Stimulated activated CD8-positive, alpha-beta memory T cell treated with anti-CD3 and anti-CD28 coated beads, Interleukin-2, amount 100 ng/mL, for 48 hours (primary cell): Measurements from ENCODE around the gene AKNA.

Experiments
- DNase-seq, 2 donors: peaks; one replicate each; pipeline ENCODE4 v3.0.0-alpha.2; 2020; ENCODE audit warnings: low read depth in 2 of 2

Gene AKNA

GRCh38 chr9:114287001-114287762 lies 100.6 kb downstream of the AKNA start:
- DNase-seq = no peak

GRCh38 chr9:114286146-114286679 lies 101.6 kb downstream of the AKNA start:
- DNase-seq = no peak

- no peak for DNase-seq
These were observed 102.5 kb downstream of the AKNA start for GRCh38 chr9:114285166-114285867.

- no peak for DNase-seq
These were observed 103.3 kb downstream of the AKNA start for GRCh38 chr9:114284316-114285060.
